ENCODE results near the gene LIN54.
"Not testable (repeated sequence)": the region's sequence is repeated elsewhere in the genome, so short reads cannot be mapped to it uniquely, and the experiment has no call there.

LIN54 gene

GRCh38 chr4:82951196-82951595 lies 59.4 kb downstream of the LIN54 start:
- FAIRE-seq: no peak
- no peak for DNase-seq (ENCODE audit: insufficient read length, low spot score)

GRCh38 chr4:82948647-82949204 lies 61.9 kb downstream of the LIN54 start:
- FAIRE-seq (peak; percentile 8), DNase-seq (ENCODE audit: insufficient read length, low spot score) (no peak)

GRCh38 chr4:82947498-82947897 lies 63.1 kb downstream of the LIN54 start:
- no peak for DNase-seq (ENCODE audit: insufficient read length, low spot score)
- no peak for FAIRE-seq

GRCh38 chr4:82939414-82939813 lies 71.2 kb downstream of the LIN54 start:
- FAIRE-seq (no peak), DNase-seq (ENCODE audit: insufficient read length, low spot score) (no peak)

- FAIRE-seq: no peak
- DNase-seq (ENCODE audit: insufficient read length, low spot score): no peak
Measured at GRCh38 chr4:82934441-82934840, 76.2 kb downstream of the LIN54 start.

GRCh38 chr4:82930848-82931755 lies 79.5 kb downstream of the LIN54 start:
- DNase-seq (ENCODE audit: insufficient read length, low spot score): no peak
- no peak for FAIRE-seq

- no peak for DNase-seq (ENCODE audit: insufficient read length, low spot score)
- no peak for FAIRE-seq
Measured at GRCh38 chr4:82921795-82922194, 88.8 kb downstream of the LIN54 start.

GRCh38 chr4:82919386-82919785 lies 91.2 kb downstream of the LIN54 start:
- DNase-seq (ENCODE audit: insufficient read length, low spot score): no peak
- FAIRE-seq: no peak

GRCh38 chr4:82918091-82918490 lies 92.5 kb downstream of the LIN54 start:
- no peak for FAIRE-seq
- DNase-seq (ENCODE audit: insufficient read length, low spot score): no peak

- not testable (repeated sequence) for FAIRE-seq; DNase-seq (ENCODE audit: insufficient read length, low spot score)
Measured at GRCh38 chr4:82913968-82914367, 96.7 kb downstream of the LIN54 start.

- FAIRE-seq: no peak
- DNase-seq (ENCODE audit: insufficient read length, low spot score): no peak
Measured at GRCh38 chr4:82913305-82913704, 97.3 kb downstream of the LIN54 start.

- DNase-seq (ENCODE audit: insufficient read length, low spot score): no peak
Measured at GRCh38 chr4:82909326-82909725, 101.3 kb downstream of the LIN54 start.

GRCh38 chr4:82906469-82906868 lies 104.2 kb downstream of the LIN54 start:
- DNase-seq (ENCODE audit: insufficient read length, low spot score) (no peak), FAIRE-seq (peak; percentile 91)

More at GRCh38 chr4:82909326-82909725, 101.3 kb downstream of the LIN54 start:
- FAIRE-seq: no peak

- FAIRE-seq (peak; percentile 88), DNase-seq (ENCODE audit: insufficient read length, low spot score) (peak; percentile 39)
Measured at GRCh38 chr4:82905205-82905604, 105.4 kb downstream of the LIN54 start.

GRCh38 chr4:82903737-82904136 lies 106.9 kb downstream of the LIN54 start:
- no peak for FAIRE-seq
- no peak for DNase-seq (ENCODE audit: insufficient read length, low spot score)

- FAIRE-seq (no peak), DNase-seq (ENCODE audit: insufficient read length, low spot score) (no peak)
Measured at GRCh38 chr4:82901183-82901718, 109.4 kb downstream of the LIN54 start.

- DNase-seq (ENCODE audit: insufficient read length, low spot score) (peak; percentile 63), FAIRE-seq (peak; percentile 99)
Measured at GRCh38 chr4:82900411-82901182, 110.0 kb downstream of the LIN54 start, which contains the start of gene THAP9. THAP9 (plus strand) TSS chr4:82900735; CDS start chr4:82900803, 68 bp downstream.

- FAIRE-seq (no peak), DNase-seq (ENCODE audit: insufficient read length, low spot score) (no peak)
Measured at GRCh38 chr4:82900066-82900410, 110.6 kb downstream of the LIN54 start.

GRCh38 chr4:82899374-82900065 lies 111.1 kb downstream of the LIN54 start:
- FAIRE-seq: no peak

More at GRCh38 chr4:82899374-82900065, 111.1 kb downstream of the LIN54 start:
- no peak for DNase-seq (ENCODE audit: insufficient read length, low spot score)

Measured in GM19239 (cell line).